ENCODE measurements around the gene COX7B2.

GRCh38 chr4:46890056-46890455 lies 19.0 kb downstream of the COX7B2 start:
- no peak for TF ChIP-seq CTCF (IDR thresholded peaks at IDR 0.05)
- no peak for TF ChIP-seq EZH2phosphoT487 (IDR thresholded peaks at IDR 0.05)
- no peak for TF ChIP-seq EZH2 (IDR thresholded peaks at IDR 0.05)
